GM18508 (cell line): ENCODE results near the gene GINS2.

Source experiments
- ATAC-seq: cut with Tn5 transposase; IDR thresholded peaks from one replicate; pipeline ENCODE4 v1.9.1; 2021; ENCODE audit warnings: moderate number of reproducible peaks; ENCODE audit not compliant: insufficient read depth, unreplicated experiment

GINS2 gene

GRCh38 chr16:85688586-85689284, at the start of gene GINS2:
Gene GINS2, minus strand, starts transcription at chr16:85688954. Its CDS starts 56 bp downstream, at chr16:85688898.
- ATAC-seq = no peak

- ATAC-seq = no peak
These were observed 48.2 kb upstream of the GINS2 start for GRCh38 chr16:85736921-85737320.

- ATAC-seq = no peak
These were observed 47.2 kb upstream of the GINS2 start for GRCh38 chr16:85735946-85736345.

GRCh38 chr16:85735225-85735635, 46.5 kb upstream of the GINS2 start:
- no peak for ATAC-seq

- ATAC-seq = no peak
These were observed 45.7 kb upstream of the GINS2 start for GRCh38 chr16:85734311-85735017.

GRCh38 chr16:85733839-85734170, 45.1 kb upstream of the GINS2 start:
- no peak for ATAC-seq

GRCh38 chr16:85733155-85733838, 44.5 kb upstream of the GINS2 start:
- no peak for ATAC-seq

GRCh38 chr16:85731179-85731578, 42.4 kb upstream of the GINS2 start:
- no peak for ATAC-seq

- ATAC-seq = no peak
These were observed 41.4 kb upstream of the GINS2 start for GRCh38 chr16:85730186-85730465.

GRCh38 chr16:85729452-85730185, 40.9 kb upstream of the GINS2 start:
- ATAC-seq = no peak

GRCh38 chr16:85728879-85729278, 40.1 kb upstream of the GINS2 start:
- ATAC-seq = no peak

GRCh38 chr16:85724936-85725335, 36.2 kb upstream of the GINS2 start:
- ATAC-seq = no peak

GRCh38 chr16:85724126-85724879, 35.5 kb upstream of the GINS2 start:
- ATAC-seq = no peak

GRCh38 chr16:85722128-85722893, 33.6 kb upstream of the GINS2 start:
- ATAC-seq = no peak

- ATAC-seq = no peak
These were observed 31.5 kb upstream of the GINS2 start for GRCh38 chr16:85720302-85720637.

- ATAC-seq = no peak
These were observed 31.0 kb upstream of the GINS2 start for GRCh38 chr16:85719605-85720301.

GRCh38 chr16:85718682-85719081, 29.9 kb upstream of the GINS2 start:
- no peak for ATAC-seq

- no peak for ATAC-seq
These were observed 29.4 kb upstream of the GINS2 start for GRCh38 chr16:85718153-85718477.

- ATAC-seq = no peak
These were observed 28.8 kb upstream of the GINS2 start for GRCh38 chr16:85717393-85718152.
